Activated T-cell treated with anti-CD3 and anti-CD28 coated beads, Interleukin-2, amount 50 U/mL, for 72 hours (primary cell): ENCODE results near the gene ARID3C. TPM values are rescaled to one million over a fixed set of nuclear protein-coding genes. Genes with fewer than 3 reads are reported as not detected.
A peak's percentile ranks its signal among the peaks of the same experiment; 100 is the strongest.
"Not testable (repeated sequence)": the region's sequence is repeated elsewhere in the genome, so short reads cannot be mapped to it uniquely, and the experiment has no call there.

ENCODE experiments used
- ATAC-seq, 2 donors: fragments of 150-1000 bp; cut with Tn5 transposase; replicated peaks in 1 of 2; 2 replicates each; pipeline ENCODE4 v1.10.0; 2021; ENCODE audit warnings: moderate library complexity in 2 of 2, mild to moderate bottlenecking in 1 of 2
- DNase-seq, 2 donors: peaks; one replicate each; pipeline ENCODE4 v3.0.0; 2021 to 2022; ENCODE audit warnings: mixed read lengths in 1 of 2
- H3K27ac Mint-ChIP-seq: one replicate; pipeline ENCODE4 v1.8.0; 2022; ENCODE audit warnings: mild to moderate bottlenecking, moderate library complexity, mixed read lengths
- H3K27me3 Mint-ChIP-seq: one replicate; pipeline ENCODE4 v1.8.0; 2022; ENCODE audit warnings: low read depth, mixed read lengths
- H3K36me3 Mint-ChIP-seq, 2 donors: one replicate each; pipeline ENCODE4 v1.8.0; 2022; ENCODE audit warnings: mixed read lengths in 2 of 2, mild to moderate bottlenecking in 1 of 2; ENCODE audit not compliant: insufficient read depth in 2 of 2
- H3K4me1 Mint-ChIP-seq: one replicate; pipeline ENCODE4 v1.8.0; 2022; ENCODE audit warnings: low read depth, mixed read lengths
- H3K4me3 Mint-ChIP-seq, 2 donors: one replicate each; pipeline ENCODE4 v1.8.0; 2022; ENCODE audit warnings: mild to moderate bottlenecking in 2 of 2, mixed read lengths in 2 of 2, moderate library complexity in 2 of 2
- H3K9me3 Mint-ChIP-seq, 2 donors: one replicate each; pipeline ENCODE4 v1.8.0; 2022; ENCODE audit warnings: mixed read lengths in 2 of 2
- total RNA-seq, 2 donors: library from RNA; stranded (reverse); gene quantifications; one replicate each; pipeline ENCODE4 v1.2.3, GENCODE V29; 2022

Gene ARID3C
- total RNA-seq, 2 donors from 2014 or later: 0.16 to 0.29 TPM

GRCh38 chr9:34647084-34647403 is 18.2 kb upstream of the ARID3C start:
- Mint-ChIP-seq H3K9me3 (no peaks in the 10 kb centered on the region), H3K27me3 (no peaks in the 10 kb centered on the region), H3K4me3 (peak overlapping the region; percentile 92 to 93), H3K36me3 (peaks cover 3 to 7% of the 10 kb centered on the region in 2 donors), H3K27ac (peak overlapping the region; percentile 77), H3K4me1 (peaks cover 25% of the 10 kb centered on the region)
- DNase-seq: no peak
- ATAC-seq: no peak

GRCh38 chr9:34646211-34647083 is 17.6 kb upstream of the ARID3C start, which contains the start of gene GALT:
GALT (plus strand) TSS chr9:34646675; CDS start chr9:34646705, 30 bp downstream.
- Mint-ChIP-seq H3K36me3 (peaks cover 3 to 7% of the 10 kb centered on the region in 2 donors), H3K4me3 (peak within 1 kb of the TSS; percentile 92 to 93), H3K9me3 (no peaks in the 10 kb centered on the region), H3K4me1 (peaks cover 22% of the 10 kb centered on the region), H3K27me3 (no peaks in the 10 kb centered on the region), H3K27ac (peak within 1 kb of the TSS; percentile 77)
- DNase-seq (peak; percentile 98), ATAC-seq (peak; percentile 85 to 87)

GRCh38 chr9:34644766-34645314 is 16.0 kb upstream of the ARID3C start:
- H3K27me3 Mint-ChIP-seq: no peaks in the 10 kb centered on the region
- H3K4me1 Mint-ChIP-seq: peaks cover 24% of the 10 kb centered on the region
- H3K9me3 Mint-ChIP-seq: no peaks in the 10 kb centered on the region
- peaks cover 3 to 7% of the 10 kb centered on the region in 2 donors for H3K36me3 Mint-ChIP-seq
- no peak overlapping the region for H3K4me3 Mint-ChIP-seq
- ATAC-seq (no peak), DNase-seq (no peak)
- no peak overlapping the region for H3K27ac Mint-ChIP-seq

GRCh38 chr9:34642679-34643078 is 13.8 kb upstream of the ARID3C start:
- DNase-seq (no peak), ATAC-seq (no peak)
- Mint-ChIP-seq H3K9me3 (no peaks in the 10 kb centered on the region), H3K4me3 (no peak overlapping the region), H3K27ac (no peak overlapping the region), H3K4me1 (peaks cover 29% of the 10 kb centered on the region), H3K27me3 (no peaks in the 10 kb centered on the region), H3K36me3 (peaks cover 0 to 1% of the 10 kb centered on the region in 2 donors)

- not testable (repeated sequence) for ATAC-seq, H3K36me3 Mint-ChIP-seq, H3K4me3 Mint-ChIP-seq, DNase-seq, H3K27ac Mint-ChIP-seq, H3K27me3 Mint-ChIP-seq, H3K9me3 Mint-ChIP-seq
- peaks cover 44% of the 10 kb centered on the region for H3K4me1 Mint-ChIP-seq
These were observed 10.5 kb upstream of the ARID3C start for GRCh38 chr9:34639322-34639721.

GRCh38 chr9:34638138-34638445 is 9.2 kb upstream of the ARID3C start:
- Mint-ChIP-seq H3K27ac (peak overlapping the region; percentile 97), H3K36me3 (no peaks in the 10 kb centered on the region), H3K4me1 (peaks cover 52% of the 10 kb centered on the region), H3K9me3 (no peaks in the 10 kb centered on the region), H3K27me3 (no peaks in the 10 kb centered on the region), H3K4me3 (peak overlapping the region; percentile 88 to 98)
- DNase-seq: peak in 1 of 2 donors; percentile 11
- no peak for ATAC-seq

- H3K27me3 Mint-ChIP-seq: no peaks in the 10 kb centered on the region
These were observed 8.7 kb upstream of the ARID3C start, which contains the start of gene SIGMAR1 for GRCh38 chr9:34637356-34638137. SIGMAR1 (minus strand) TSS chr9:34637787; CDS start chr9:34637697, 90 bp downstream.

GRCh38 chr9:34636791-34637355 is 8.0 kb upstream of the ARID3C start:
- Mint-ChIP-seq H3K9me3 (no peaks in the 10 kb centered on the region), H3K4me3 (peak overlapping the region; percentile 88 to 98), H3K36me3 (no peaks in the 10 kb centered on the region), H3K4me1 (peaks cover 52% of the 10 kb centered on the region), H3K27ac (peak overlapping the region; percentile 27), H3K27me3 (no peaks in the 10 kb centered on the region)
- ATAC-seq (peak; percentile 1 to 22), DNase-seq (no peak)

More at GRCh38 chr9:34637356-34638137, 8.7 kb upstream of the ARID3C start, which contains the start of gene SIGMAR1:
- Mint-ChIP-seq H3K9me3 (no peaks in the 10 kb centered on the region), H3K4me3 (peak within 1 kb of the TSS; percentile 88 to 98), H3K36me3 (no peaks in the 10 kb centered on the region), H3K4me1 (peaks cover 52% of the 10 kb centered on the region), H3K27ac (peak within 1 kb of the TSS; percentile 97)
- DNase-seq: peak; percentile 96
- ATAC-seq: peak; percentile 90 to 91

GRCh38 chr9:34635556-34635955 is 6.7 kb upstream of the ARID3C start:
- Mint-ChIP-seq H3K4me3 (peak overlapping the region; percentile 77 to 88), H3K9me3 (no peaks in the 10 kb centered on the region), H3K27me3 (peaks cover 4% of the 10 kb centered on the region), H3K27ac (no peak overlapping the region), H3K4me1 (peaks cover 52% of the 10 kb centered on the region), H3K36me3 (no peaks in the 10 kb centered on the region)
- no peak for ATAC-seq
- no peak for DNase-seq

GRCh38 chr9:34634551-34635248 is 5.8 kb upstream of the ARID3C start:
- no peak for ATAC-seq
- peak overlapping the region; percentile 9 to 14 for H3K4me3 Mint-ChIP-seq

GRCh38 chr9:34633851-34634550 is 5.1 kb upstream of the ARID3C start:
- H3K4me1 Mint-ChIP-seq: peaks cover 66% of the 10 kb centered on the region
- no peak overlapping the region for H3K4me3 Mint-ChIP-seq
- peak; percentile 14 to 26 for ATAC-seq
- no peaks in the 10 kb centered on the region for H3K36me3 Mint-ChIP-seq
- H3K27ac Mint-ChIP-seq: peak overlapping the region; percentile 24
- H3K27me3 Mint-ChIP-seq: peaks cover 19% of the 10 kb centered on the region
- DNase-seq: peak; percentile 76 to 80
- no peaks in the 10 kb centered on the region for H3K9me3 Mint-ChIP-seq

More at GRCh38 chr9:34634551-34635248, 5.8 kb upstream of the ARID3C start:
- Mint-ChIP-seq H3K4me1 (peaks cover 60% of the 10 kb centered on the region), H3K27me3 (peaks cover 12% of the 10 kb centered on the region), H3K27ac (no peak overlapping the region), H3K9me3 (no peaks in the 10 kb centered on the region), H3K36me3 (no peaks in the 10 kb centered on the region)
- DNase-seq: no peak

- DNase-seq: no peak
- H3K4me3 Mint-ChIP-seq: no peak overlapping the region
- peaks cover 64% of the 10 kb centered on the region for H3K4me1 Mint-ChIP-seq
- ATAC-seq: no peak
- H3K9me3 Mint-ChIP-seq: no peaks in the 10 kb centered on the region
- peaks cover 26% of the 10 kb centered on the region for H3K27me3 Mint-ChIP-seq
- peaks cover 0 to 2% of the 10 kb centered on the region in 2 donors for H3K36me3 Mint-ChIP-seq
- H3K27ac Mint-ChIP-seq: no peak overlapping the region
These were observed 4.3 kb upstream of the ARID3C start for GRCh38 chr9:34633166-34633565.
